ENCODE data around the gene ETV7. TPM values are rescaled to one million over a fixed set of nuclear protein-coding genes. Genes with fewer than 3 reads are reported as not detected.
A peak's percentile ranks its signal among the peaks of the same experiment; 100 is the strongest.

Gene ETV7
- total RNA-seq, 2 donors from 2014 or later = 0.66 to 0.78 TPM

GRCh38 chr6:36334832-36335459, 52.5 kb downstream of the ETV7 start:
- 31 to 42% methylated on average over 14 of the region's 14 CpGs for WGBS, 2 donors
- Histone ChIP-seq H3K27me3 (no peaks in the 10 kb centered on the region), H3K27ac (peak overlapping the region in 3 of 4 donors; percentile 29 to 68 (median 56)), H3K4me3 (no peak overlapping the region), H3K9me3 (no peaks in the 10 kb centered on the region), H3K36me3 (replicated peaks in 1 of 2; ENCODE audit: insufficient read depth in 1 of 2, low read depth in 2 of 2) (no peaks in the 10 kb centered on the region), H3K4me1 (peaks cover 30% of the 10 kb centered on the region)
- TF ChIP-seq POLR2A (IDR thresholded peaks at IDR 0.05) (peak in 1 of 3 donors; percentile 17), CTCF (IDR thresholded peaks at IDR 0.05) (no peak)
- ATAC-seq = peak; percentile 89
- intact Hi-C loops (cut with DNase I) = no loop called here
- DNase-seq = peak; percentile 50 to 65 (median 58)

GRCh38 chr6:36333931-36334725, 53.3 kb downstream of the ETV7 start:
- Histone ChIP-seq H3K4me3 (no peak overlapping the region), H3K36me3 (replicated peaks in 1 of 2; ENCODE audit: insufficient read depth in 1 of 2, low read depth in 2 of 2) (no peaks in the 10 kb centered on the region), H3K4me1 (peaks cover 30% of the 10 kb centered on the region), H3K27me3 (no peaks in the 10 kb centered on the region), H3K27ac (peak overlapping the region in 3 of 4 donors; percentile 29 to 68 (median 56)), H3K9me3 (no peaks in the 10 kb centered on the region)
- DNase-seq (no peak), ATAC-seq (no peak)
- TF ChIP-seq POLR2A (IDR thresholded peaks at IDR 0.05) (no peak), CTCF (IDR thresholded peaks at IDR 0.05) (no peak)
- 68 to 88% methylated on average over 20 of the region's 20 CpGs for WGBS, 2 donors
- intact Hi-C loops (cut with DNase I) = no loop called here

GRCh38 chr6:36333171-36333895, 54.1 kb downstream of the ETV7 start:
- Histone ChIP-seq H3K9me3 (no peaks in the 10 kb centered on the region), H3K27me3 (no peaks in the 10 kb centered on the region), H3K27ac (peak overlapping the region in 1 of 4 donors; percentile 3), H3K4me1 (peaks cover 30% of the 10 kb centered on the region), H3K4me3 (no peak overlapping the region), H3K36me3 (replicated peaks in 1 of 2; ENCODE audit: insufficient read depth in 1 of 2, low read depth in 2 of 2) (no peaks in the 10 kb centered on the region)
- ATAC-seq = no peak
- no peak for TF ChIP-seq CTCF (IDR thresholded peaks at IDR 0.05)
- no peak for TF ChIP-seq POLR2A (IDR thresholded peaks at IDR 0.05)
- peak in 3 of 4 donors; percentile 31 to 48 (median 36) for DNase-seq
- WGBS, 2 donors = 43 to 49% methylated on average over 8 of the region's 8 CpGs
- intact Hi-C loops (cut with DNase I) = no loop called here

DNA sequence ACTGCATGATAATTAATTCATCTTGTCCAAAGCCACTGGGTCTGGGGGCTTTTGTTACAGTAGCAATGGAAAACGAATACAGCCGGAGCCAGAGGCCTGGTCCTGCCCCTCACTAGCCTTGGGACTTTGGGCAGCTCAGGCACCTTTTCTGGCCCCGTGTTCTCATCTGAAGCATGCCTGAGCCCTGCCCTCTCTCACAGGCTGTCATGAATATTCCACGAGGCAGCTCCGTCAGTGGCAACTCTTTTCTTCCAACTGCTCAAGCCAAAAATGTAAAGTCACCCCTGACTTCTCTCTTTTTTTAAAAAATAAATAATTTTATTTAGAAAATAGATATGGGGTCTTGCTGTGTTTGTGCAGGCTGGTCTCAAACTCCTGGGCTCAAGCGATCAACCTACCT, 56.1 kb downstream of the ETV7 start:
- Histone ChIP-seq H3K27me3 (no peaks in the 10 kb centered on the region), H3K4me1 (peaks cover 30% of the 10 kb centered on the region), H3K36me3 (replicated peaks in 1 of 2; ENCODE audit: insufficient read depth in 1 of 2, low read depth in 2 of 2) (no peaks in the 10 kb centered on the region), H3K9me3 (no peaks in the 10 kb centered on the region), H3K27ac (no peak overlapping the region), H3K4me3 (no peak overlapping the region)
- no peak for TF ChIP-seq CTCF (IDR thresholded peaks at IDR 0.05)
- no peak for TF ChIP-seq POLR2A (IDR thresholded peaks at IDR 0.05)
- intact Hi-C loops (cut with DNase I) = no loop called here
- DNase-seq (no peak), ATAC-seq (no peak)
- WGBS, 2 donors = 82 to 94% methylated on average over 6 of the region's 6 CpGs

Measured in body of pancreas (tissue), 4 donors.